ENCODE measurements around the gene GPC5. TPM values are rescaled to one million over a fixed set of nuclear protein-coding genes. Genes with fewer than 3 reads are reported as not detected.

GPC5 gene
- total and polyA plus RNA-seq, 3 experiments from 2014 or later = 0.08 to 0.39 (median 0.13) TPM

DNA sequence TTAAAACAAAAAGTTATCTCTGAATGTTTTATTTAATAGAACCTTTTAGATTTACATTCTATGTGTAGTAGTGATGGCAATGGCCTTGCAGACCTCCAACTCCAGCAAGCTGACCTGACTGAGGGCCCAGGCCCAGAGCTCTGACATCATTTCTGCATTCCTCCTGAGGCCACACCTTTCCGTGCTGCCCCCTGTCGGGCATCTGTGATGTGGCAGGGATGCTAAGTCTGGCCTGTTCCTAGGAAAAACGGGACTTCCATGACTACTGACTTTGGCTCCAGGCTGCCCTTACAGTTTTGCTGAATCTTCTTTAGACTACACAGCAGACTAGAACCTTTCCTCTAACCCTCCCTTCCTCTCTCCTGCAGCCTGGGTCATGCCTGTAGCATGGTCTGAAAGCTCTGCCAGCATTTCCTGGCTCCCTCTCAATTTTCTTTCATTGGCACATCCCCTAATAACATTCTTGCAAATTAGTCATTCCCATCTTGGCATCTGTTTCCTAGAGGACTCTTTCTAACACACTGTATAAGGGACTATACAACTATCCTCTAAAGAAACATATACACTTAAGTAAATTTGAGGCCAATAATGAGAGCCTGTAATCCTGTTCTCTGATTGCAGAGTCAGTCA, 249.1 kb downstream of the GPC5 start:
- Histone ChIP-seq H3K36me3 (ENCODE audit: insufficient read depth, low read length) (no peaks in the 10 kb centered on the region), H3K27me3 (ENCODE audit: insufficient read depth, low read length, poor library complexity, severe bottlenecking) (no peaks in the 10 kb centered on the region), H3K27ac (ENCODE audit: low read depth, low read length) (no peak overlapping the region), H3K4me1 (ENCODE audit: insufficient read depth, low read length) (no peaks in the 10 kb centered on the region), H3K4me3 (ENCODE audit: low read length) (no peak overlapping the region), H3K9me3 (ENCODE audit: low read length) (no peaks in the 10 kb centered on the region)
- Mint-ChIP-seq H3K4me3 (no peak overlapping the region), H3K27me3 (no peaks in the 10 kb centered on the region), H3K4me1 (no peaks in the 10 kb centered on the region), H3K27ac (no peak overlapping the region), H3K9me3 (peaks cover 0 to 8% (median 3%) of the 10 kb centered on the region in 5 donors), H3K36me3 (no peaks in the 10 kb centered on the region)
- ChIA-PET CTCF (no interaction called here), POLR2A (no interaction called here)
- DNase-seq = no peak

- H3K4me1 Mint-ChIP-seq = no peaks in the 10 kb centered on the region
- H3K4me3 Mint-ChIP-seq = no peak overlapping the region
- no peak overlapping the region for H3K27ac Mint-ChIP-seq
- ChIA-PET POLR2A (no interaction called here), CTCF (no interaction called here)
- H3K36me3 Mint-ChIP-seq = no peaks in the 10 kb centered on the region
- Histone ChIP-seq H3K27ac (ENCODE audit: low read depth, low read length) (no peak overlapping the region), H3K27me3 (ENCODE audit: insufficient read depth, low read length, poor library complexity, severe bottlenecking) (no peaks in the 10 kb centered on the region), H3K36me3 (ENCODE audit: insufficient read depth, low read length) (no peaks in the 10 kb centered on the region), H3K4me1 (ENCODE audit: insufficient read depth, low read length) (no peaks in the 10 kb centered on the region), H3K4me3 (ENCODE audit: low read length) (no peak overlapping the region), H3K9me3 (ENCODE audit: low read length) (no peaks in the 10 kb centered on the region)
- DNase-seq = no peak
- peaks cover 0 to 8% (median 3%) of the 10 kb centered on the region in 5 donors for H3K9me3 Mint-ChIP-seq
- H3K27me3 Mint-ChIP-seq = no peaks in the 10 kb centered on the region
Measured at GRCh38 chr13:91648012-91648411, 249.6 kb downstream of the GPC5 start.

DNA sequence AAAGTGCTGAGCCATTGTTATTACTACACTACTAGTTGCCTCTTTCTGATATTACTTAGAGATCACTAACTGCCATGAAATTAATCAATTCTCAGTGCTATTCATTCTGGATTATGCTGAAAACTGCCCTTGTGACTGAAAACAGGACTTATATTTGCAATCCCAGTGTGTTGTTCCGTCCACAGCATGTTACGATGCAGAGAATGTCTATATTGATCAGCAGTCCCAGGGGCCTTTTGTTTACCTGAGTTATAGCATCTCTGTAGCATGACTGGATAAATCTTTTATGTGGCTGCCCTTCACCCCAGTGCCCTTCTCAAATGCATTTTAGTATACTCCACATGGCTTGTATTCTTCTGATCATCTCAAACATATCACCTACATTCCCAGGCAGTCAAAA, 251.0 kb downstream of the GPC5 start:
- H3K27me3 ChIP-seq (ENCODE audit: insufficient read depth, low read length, poor library complexity, severe bottlenecking) = no peaks in the 10 kb centered on the region
- POLR2A ChIA-PET = no interaction called here
- no peaks in the 10 kb centered on the region for H3K4me1 Mint-ChIP-seq
- no peaks in the 10 kb centered on the region for H3K36me3 Mint-ChIP-seq
- no peaks in the 10 kb centered on the region for H3K27me3 Mint-ChIP-seq
- no peak overlapping the region for H3K27ac ChIP-seq (ENCODE audit: low read depth, low read length)
- DNase-seq = no peak
- peaks cover 0 to 10% (median 3%) of the 10 kb centered on the region in 5 donors for H3K9me3 Mint-ChIP-seq
- no peak overlapping the region for H3K4me3 Mint-ChIP-seq
- CTCF ChIA-PET = no interaction called here
- H3K9me3 ChIP-seq (ENCODE audit: low read length) = no peaks in the 10 kb centered on the region
- H3K4me3 ChIP-seq (ENCODE audit: low read length) = no peak overlapping the region
- H3K27ac Mint-ChIP-seq = no peak overlapping the region
- no peaks in the 10 kb centered on the region for H3K36me3 ChIP-seq (ENCODE audit: insufficient read depth, low read length)
- H3K4me1 ChIP-seq (ENCODE audit: insufficient read depth, low read length) = no peaks in the 10 kb centered on the region

DNA sequence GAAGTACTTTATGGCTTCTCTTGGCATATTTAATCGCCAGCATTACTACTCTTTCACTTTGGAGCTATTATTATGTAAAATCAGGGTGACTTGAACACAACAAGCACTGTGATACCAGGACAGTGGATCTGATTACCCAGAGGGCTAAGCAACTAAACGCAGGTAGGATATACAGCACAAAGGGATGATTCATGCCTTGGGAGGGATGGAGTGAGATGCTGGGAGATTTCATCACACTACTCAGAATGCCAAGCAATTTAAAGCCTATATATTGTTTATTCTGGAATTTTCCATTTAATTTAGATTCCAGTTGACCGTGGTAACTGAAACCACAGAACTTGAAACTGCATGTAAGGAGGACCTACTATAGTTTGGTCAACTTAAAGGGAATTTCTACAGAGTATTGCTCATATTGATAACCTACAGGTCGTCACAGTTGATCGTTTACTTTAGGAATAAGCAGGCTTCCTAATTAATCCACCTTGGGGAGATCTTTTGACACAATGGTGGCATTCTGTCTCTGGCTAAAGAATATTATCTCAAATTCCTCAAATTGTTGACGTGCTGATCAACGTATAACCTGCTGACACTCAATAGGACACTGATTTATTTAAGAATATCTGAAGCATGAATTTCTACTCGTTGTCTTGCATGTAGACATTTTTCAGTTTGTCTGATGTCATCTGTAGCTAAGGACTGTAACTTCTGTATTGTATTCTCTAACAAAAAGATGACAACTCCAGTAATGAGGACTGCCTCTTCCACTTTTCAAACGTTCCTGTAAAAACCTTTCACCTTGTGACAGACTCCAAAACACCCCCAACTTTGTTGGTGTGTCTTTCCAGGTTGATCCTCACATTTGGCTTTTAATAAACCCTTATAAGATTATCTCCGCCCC, 254.2 kb downstream of the GPC5 start:
- H3K27ac ChIP-seq (ENCODE audit: low read depth, low read length) = no peak overlapping the region
- H3K27me3 ChIP-seq (ENCODE audit: insufficient read depth, low read length, poor library complexity, severe bottlenecking) = no peaks in the 10 kb centered on the region
- H3K36me3 Mint-ChIP-seq = no peaks in the 10 kb centered on the region
- POLR2A ChIA-PET = no interaction called here
- no peaks in the 10 kb centered on the region for H3K9me3 ChIP-seq (ENCODE audit: low read length)
- no peak overlapping the region for H3K4me3 ChIP-seq (ENCODE audit: low read length)
- no peaks in the 10 kb centered on the region for H3K4me1 Mint-ChIP-seq
- no peaks in the 10 kb centered on the region for H3K27me3 Mint-ChIP-seq
- CTCF ChIA-PET = no interaction called here
- no peak for DNase-seq
- H3K27ac Mint-ChIP-seq = peak overlapping the region in 1 of 8 donors; percentile 9
- no peaks in the 10 kb centered on the region for H3K4me1 ChIP-seq (ENCODE audit: insufficient read depth, low read length)
- no peaks in the 10 kb centered on the region for H3K36me3 ChIP-seq (ENCODE audit: insufficient read depth, low read length)
- H3K4me3 Mint-ChIP-seq = no peak overlapping the region
- H3K9me3 Mint-ChIP-seq = peaks cover 2 to 10% (median 4%) of the 10 kb centered on the region in 5 donors

DNA sequence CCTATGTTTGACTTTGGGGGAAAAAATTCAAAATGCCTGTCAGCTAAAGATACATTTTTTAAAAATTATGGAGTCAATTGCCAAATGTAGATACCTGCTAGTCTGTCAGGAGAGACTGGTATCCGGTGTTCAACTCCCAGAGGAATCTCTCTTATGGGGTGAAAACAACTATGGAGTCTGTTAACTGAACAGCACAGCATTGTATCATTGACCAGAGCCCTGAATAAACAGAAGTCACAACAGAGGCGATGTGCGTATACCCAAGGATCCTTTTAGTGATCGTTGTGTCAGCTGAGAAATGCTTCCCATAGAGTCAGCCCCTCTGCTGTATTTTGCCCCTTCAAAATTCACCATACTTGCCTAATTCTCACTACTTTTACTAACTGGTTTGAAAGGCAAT, 257.3 kb downstream of the GPC5 start:
- no peaks in the 10 kb centered on the region for H3K4me1 ChIP-seq (ENCODE audit: insufficient read depth, low read length)
- H3K36me3 Mint-ChIP-seq = no peaks in the 10 kb centered on the region
- H3K4me3 ChIP-seq (ENCODE audit: low read length) = no peak overlapping the region
- no peak overlapping the region for H3K27ac ChIP-seq (ENCODE audit: low read depth, low read length)
- no peak overlapping the region for H3K27ac Mint-ChIP-seq
- no peak for DNase-seq
- no peak overlapping the region for H3K4me3 Mint-ChIP-seq
- no peaks in the 10 kb centered on the region for H3K36me3 ChIP-seq (ENCODE audit: insufficient read depth, low read length)
- peaks cover 0 to 6% (median 2%) of the 10 kb centered on the region in 5 donors for H3K9me3 Mint-ChIP-seq
- H3K27me3 Mint-ChIP-seq = no peaks in the 10 kb centered on the region
- ChIA-PET CTCF (no interaction called here), POLR2A (no interaction called here)
- no peaks in the 10 kb centered on the region for H3K4me1 Mint-ChIP-seq
- H3K27me3 ChIP-seq (ENCODE audit: insufficient read depth, low read length, poor library complexity, severe bottlenecking) = no peaks in the 10 kb centered on the region
- H3K9me3 ChIP-seq (ENCODE audit: low read length) = no peaks in the 10 kb centered on the region

DNA sequence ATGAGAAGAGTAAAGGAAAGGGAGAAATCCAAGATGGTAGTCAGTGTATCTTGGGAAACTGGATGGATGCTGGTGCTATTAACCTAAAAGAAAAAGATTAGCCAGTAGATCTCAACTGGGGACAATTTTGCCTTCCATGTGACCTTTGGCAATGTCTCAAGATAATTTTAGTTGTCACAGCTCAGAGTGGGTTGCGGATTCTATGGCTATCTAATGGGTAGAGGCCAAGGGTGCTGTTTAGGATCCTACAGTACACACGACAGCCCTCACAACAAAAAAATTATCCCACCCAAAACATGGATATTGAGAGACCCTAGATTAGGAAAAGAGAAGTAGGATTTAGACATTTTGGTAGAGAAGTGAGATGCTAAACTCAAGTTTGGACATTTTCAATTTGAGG, 258.9 kb downstream of the GPC5 start:
- Histone ChIP-seq H3K36me3 (ENCODE audit: insufficient read depth, low read length) (no peaks in the 10 kb centered on the region), H3K4me1 (ENCODE audit: insufficient read depth, low read length) (no peaks in the 10 kb centered on the region), H3K27me3 (ENCODE audit: insufficient read depth, low read length, poor library complexity, severe bottlenecking) (no peaks in the 10 kb centered on the region), H3K27ac (ENCODE audit: low read depth, low read length) (no peak overlapping the region), H3K4me3 (ENCODE audit: low read length) (no peak overlapping the region), H3K9me3 (ENCODE audit: low read length) (no peaks in the 10 kb centered on the region)
- no peak for DNase-seq
- peaks cover under 1 to 6% (median 2%) of the 10 kb centered on the region in 5 donors for H3K9me3 Mint-ChIP-seq
- H3K27me3 Mint-ChIP-seq = no peaks in the 10 kb centered on the region
- H3K4me1 Mint-ChIP-seq = no peaks in the 10 kb centered on the region
- no peaks in the 10 kb centered on the region for H3K36me3 Mint-ChIP-seq
- H3K27ac Mint-ChIP-seq = no peak overlapping the region
- H3K4me3 Mint-ChIP-seq = no peak overlapping the region
- CTCF ChIA-PET = no interaction called here
- POLR2A ChIA-PET = no interaction called here

DNA sequence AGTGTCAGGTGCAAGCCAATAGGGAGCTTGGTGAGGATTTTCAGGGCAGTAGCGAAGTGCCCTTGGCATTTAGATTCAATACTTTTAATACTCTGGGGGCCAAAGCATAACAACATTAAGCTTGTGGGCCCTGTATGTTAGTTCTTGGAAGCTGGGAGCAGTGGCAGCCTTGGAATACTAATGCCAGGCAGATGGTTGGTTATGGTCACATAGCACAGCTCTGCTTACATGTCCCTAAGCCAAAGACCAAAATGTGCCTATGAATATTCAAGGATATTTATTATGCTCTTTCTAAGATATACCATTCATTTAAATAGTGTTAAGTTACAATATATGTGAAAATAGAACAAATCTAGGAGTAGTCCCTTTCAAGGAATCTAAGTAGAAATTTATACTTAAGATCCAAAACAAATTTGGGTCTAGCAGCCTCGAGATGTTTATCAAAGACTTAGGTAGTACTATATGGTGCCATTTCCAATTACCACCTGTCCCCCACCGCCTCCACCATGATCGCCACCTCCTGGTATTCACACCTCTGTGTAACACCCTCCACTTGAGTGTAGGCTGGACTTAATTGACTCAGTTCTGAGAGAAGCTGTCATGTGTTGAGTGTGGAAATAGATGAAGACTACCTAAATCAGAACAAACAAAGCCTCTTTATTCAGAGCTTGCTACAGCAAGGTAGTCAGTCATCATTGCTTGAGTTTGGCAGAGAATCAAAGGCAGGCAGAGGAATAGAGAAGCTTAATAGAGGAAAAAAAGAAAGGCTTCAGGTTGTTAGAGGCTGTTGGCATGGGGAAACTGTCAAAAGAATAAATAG, 261.0 kb downstream of the GPC5 start:
- no peaks in the 10 kb centered on the region for H3K4me1 Mint-ChIP-seq
- CTCF ChIA-PET = no interaction called here
- no peaks in the 10 kb centered on the region for H3K27me3 Mint-ChIP-seq
- H3K4me3 Mint-ChIP-seq = no peak overlapping the region
- DNase-seq = no peak
- POLR2A ChIA-PET = no interaction called here
- peaks cover 0 to 6% (median 2%) of the 10 kb centered on the region in 5 donors for H3K9me3 Mint-ChIP-seq
- Histone ChIP-seq H3K9me3 (ENCODE audit: low read length) (no peaks in the 10 kb centered on the region), H3K27me3 (ENCODE audit: insufficient read depth, low read length, poor library complexity, severe bottlenecking) (no peaks in the 10 kb centered on the region), H3K4me3 (ENCODE audit: low read length) (no peak overlapping the region), H3K36me3 (ENCODE audit: insufficient read depth, low read length) (no peaks in the 10 kb centered on the region), H3K4me1 (ENCODE audit: insufficient read depth, low read length) (no peaks in the 10 kb centered on the region), H3K27ac (ENCODE audit: low read depth, low read length) (no peak overlapping the region)
- no peak overlapping the region for H3K27ac Mint-ChIP-seq
- no peaks in the 10 kb centered on the region for H3K36me3 Mint-ChIP-seq

DNA sequence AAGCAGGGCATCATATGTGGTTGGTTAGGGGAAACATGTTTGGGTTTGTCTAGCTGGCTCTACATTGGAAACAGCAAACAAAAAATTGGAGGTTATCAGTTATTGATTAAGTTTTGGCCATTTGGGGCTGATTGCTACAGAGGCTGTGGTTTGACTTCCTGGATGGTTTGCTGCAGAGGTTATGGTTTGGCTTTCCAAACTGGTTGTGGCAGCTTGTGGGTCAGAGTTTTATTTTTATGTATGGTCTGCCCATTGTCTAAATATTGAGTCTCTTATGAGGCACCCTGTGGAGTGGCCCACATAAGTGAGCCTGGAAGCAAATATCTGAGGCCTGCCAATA, 261.6 kb downstream of the GPC5 start:
- H3K36me3 Mint-ChIP-seq = no peaks in the 10 kb centered on the region
- no peaks in the 10 kb centered on the region for H3K4me1 Mint-ChIP-seq
- H3K9me3 Mint-ChIP-seq = peaks cover 0 to 6% (median 5%) of the 10 kb centered on the region in 5 donors
- Histone ChIP-seq H3K27ac (ENCODE audit: low read depth, low read length) (no peak overlapping the region), H3K27me3 (ENCODE audit: insufficient read depth, low read length, poor library complexity, severe bottlenecking) (no peaks in the 10 kb centered on the region), H3K4me1 (ENCODE audit: insufficient read depth, low read length) (no peaks in the 10 kb centered on the region), H3K4me3 (ENCODE audit: low read length) (no peak overlapping the region), H3K36me3 (ENCODE audit: insufficient read depth, low read length) (no peaks in the 10 kb centered on the region), H3K9me3 (ENCODE audit: low read length) (no peaks in the 10 kb centered on the region)
- H3K27ac Mint-ChIP-seq = no peak overlapping the region
- H3K27me3 Mint-ChIP-seq = no peaks in the 10 kb centered on the region
- no peak overlapping the region for H3K4me3 Mint-ChIP-seq
- ChIA-PET CTCF (no interaction called here), POLR2A (no interaction called here)
- DNase-seq = no peak
